K562 (cell line): ENCODE results near the gene MRPL55. TPM values are rescaled to one million over a fixed set of nuclear protein-coding genes. Genes with fewer than 3 reads are reported as not detected.

Experiments
- ATAC-seq: fragments of 200-7000 bp; cut with Tn5 transposase; 3 replicates; pipeline ENCODE4 v1.9.1; 2020; ENCODE audit warnings: moderate library complexity
- BruUV-seq: library from RNA; stranded (reverse); fragments of 400-500 nt; replicated peaks from 2 replicates; lab custom pipeline; 2021; lab: Mats Ljungman, UMichigan
- CTCF ChIA-PET: fragments of 300-600 bp; formaldehyde crosslinking; extraction: SDS; loops from one replicate; lab custom pipeline; 2021; ENCODE audit warnings: low intra/inter-chr PET ratio; lab: Yijun Ruan, JAX
- POLR2A ChIA-PET: fragments of 300-600, 350-650 bp; sonication (Branson Sonifier 250); formaldehyde crosslinking; extraction: SDS; loops from one replicate; lab custom pipeline; 2021; ENCODE audit warnings: antibody characterized with exemption, inconsistent platforms; lab: Yijun Ruan, JAX
- DNase-seq, 4 experiments: peaks; one replicate each; pipeline versions ENCODE4 v3.0.0 to v3.0.0-alpha.2; 2011 to 2018; ENCODE audit warnings: low spot score in 3 of 4, mixed read lengths in 3 of 4; ENCODE audit errors: extremely low read depth in 1 of 4
- FAIRE-seq: peaks from 2 replicates; lab custom pipeline; 2011; peaks lifted over from hg19 to GRCh38; lab: Jason Lieb, UNC
- H2AFZ ChIP-seq: 2 replicates; pipeline ENCODE4 v1.6.0; 2011; ENCODE audit warnings: low read depth, low read length, control low read depth, inconsistent platforms
- H3K27ac ChIP-seq: fragments of 200-600 bp; 3 replicates; pipeline ENCODE4 v1.8.0; 2011; ENCODE audit warnings: low read depth, mild to moderate bottlenecking, control low read depth, inconsistent platforms, low read length, moderate library complexity, mixed read lengths; ENCODE audit errors: extremely low read depth
- H3K27me3 ChIP-seq, 2 experiments: fragments of 300-600 bp in 1 of 2; 2 replicates in 1 of 2; 3 replicates in 1 of 2; pipeline versions ENCODE4 v1.6.0 to v1.8.0; 2011; ENCODE audit warnings: inconsistent platforms in 2 of 2, low read length in 2 of 2, mild to moderate bottlenecking in 1 of 2, mixed read lengths in 1 of 2, moderate library complexity in 1 of 2; ENCODE audit not compliant: control insufficient read depth in 2 of 2, insufficient read depth in 2 of 2
- H3K36me3 ChIP-seq: fragments of 300-600 bp; 3 replicates; pipeline ENCODE4 v1.8.0; 2011; ENCODE audit warnings: mild to moderate bottlenecking, low read length, inconsistent platforms; ENCODE audit not compliant: control insufficient read depth, insufficient read depth
- H3K4me1 ChIP-seq, 2 experiments: fragments of 200-600 bp in 1 of 2; replicated peaks in 1 of 2; 2 replicates in 1 of 2; 3 replicates in 1 of 2; pipeline versions ENCODE4 v1.5.1 to v1.8.0; 2011; ENCODE audit warnings: inconsistent platforms in 2 of 2, low read length in 2 of 2, mild to moderate bottlenecking in 1 of 2, mixed read lengths in 1 of 2, moderate library complexity in 1 of 2; ENCODE audit not compliant: control insufficient read depth in 2 of 2, insufficient read depth in 2 of 2
- H3K4me2 ChIP-seq: 2 replicates; pipeline ENCODE4 v1.6.1; 2011; ENCODE audit warnings: low read length, control low read depth, inconsistent platforms, mixed read lengths; ENCODE audit not compliant: insufficient read depth
- H3K4me3 ChIP-seq: fragments of 200-600 bp; sonication (generic), shearing (Covaris generic); 2 replicates; pipeline ENCODE4 v1.5.1; 2016; ENCODE audit warnings: control low read depth, inconsistent platforms
- H3K79me2 ChIP-seq: fragments of 200-600 bp; 3 replicates; pipeline ENCODE4 v1.8.0; 2011; ENCODE audit warnings: low read length, inconsistent platforms; ENCODE audit not compliant: control insufficient read depth, insufficient read depth
- H3K9ac ChIP-seq, 2 experiments: 2 replicates each; pipeline versions ENCODE4 v1.6.0 to v1.6.1; 2011; ENCODE audit warnings: low read depth in 2 of 2, low read length in 2 of 2, control low read depth in 1 of 2, inconsistent platforms in 1 of 2, mild to moderate bottlenecking in 1 of 2, mixed read lengths in 1 of 2; ENCODE audit not compliant: insufficient read depth in 1 of 2
- H3K9me1 ChIP-seq: one replicate; pipeline ENCODE4 v1.6.0; 2011; ENCODE audit warnings: inconsistent platforms, mild to moderate bottlenecking, low read length, moderate library complexity; ENCODE audit not compliant: control insufficient read depth, insufficient read depth
- H3K9me3 ChIP-seq: replicated peaks from 2 replicates; pipeline ENCODE4 v1.5.1; 2011; ENCODE audit warnings: low read depth, low read length, inconsistent platforms; ENCODE audit not compliant: control insufficient read depth, insufficient read depth
- H4K20me1 ChIP-seq: replicated peaks from 2 replicates; pipeline ENCODE4 v1.6.1; 2011; ENCODE audit warnings: low read length, inconsistent platforms, mixed read lengths; ENCODE audit not compliant: control insufficient read depth, insufficient read depth
- ARID1B ChIP-seq: fragments of 450-650 bp; IDR thresholded peaks from 2 replicates; pipeline ENCODE4 v1.6.1; 2016; ENCODE audit warnings: antibody characterized with exemption, mild to moderate bottlenecking, inconsistent platforms
- CC2D1A ChIP-seq: fragments of 450-650 bp; IDR thresholded peaks from 2 replicates; pipeline ENCODE4 v1.6.1; 2017; ENCODE audit warnings: mild to moderate bottlenecking
- CEBPG ChIP-seq, 3 experiments: fragments of 200-800 bp in 1 of 3; sonication (Bioruptor generic) in 1 of 3; sonication (generic) in 1 of 3; formaldehyde crosslinking in 1 of 3; IDR thresholded peaks in 2 of 3; conservative IDR thresholded peaks in 1 of 3; 2 replicates each; pipeline versions ENCODE4 v1.6.1 to v1.8.0; 2016 to 2022; ENCODE audit warnings: missing compliant biosample characterization in 2 of 3, missing genetic modification characterization in 2 of 3, mild to moderate bottlenecking in 1 of 3, missing genetic modification reagents in 1 of 3
- COPS2 ChIP-seq: fragments of 450-650 bp; conservative IDR thresholded peaks from 2 replicates; pipeline ENCODE4 v1.6.1; 2016; ENCODE audit warnings: mild to moderate bottlenecking, moderate library complexity
- ESRRB ChIP-seq: fragments of 250-450 bp; sonication (Bioruptor Pico); IDR thresholded peaks from 2 replicates; pipeline ENCODE4 v1.5.0; 2020; ENCODE audit warnings: mild to moderate bottlenecking, moderate library complexity, borderline replicate concordance
- FOXJ3 ChIP-seq: sonication (generic); formaldehyde crosslinking; IDR thresholded peaks from 2 replicates; pipeline ENCODE4 v1.4.0; 2020; ENCODE audit warnings: mild to moderate bottlenecking, missing genetic modification reagents
- IFI16 ChIP-seq: fragments of 250-450 bp; sonication (Bioruptor Pico); IDR thresholded peaks from 2 replicates; pipeline ENCODE4 v2.1.2; 2022; ENCODE audit warnings: mild to moderate bottlenecking, inconsistent platforms
- IRF2 ChIP-seq: sonication (generic); formaldehyde crosslinking; IDR thresholded peaks from 2 replicates; pipeline ENCODE4 v1.8.1; 2022; ENCODE audit warnings: mild to moderate bottlenecking, missing genetic modification reagents
- KDM4B ChIP-seq, 2 experiments: fragments of 450-650 bp in 1 of 2; sonication (generic) in 1 of 2; IDR thresholded peaks; 2 replicates each; pipeline ENCODE4 v1.6.1; 2016 to 2017; ENCODE audit warnings: borderline replicate concordance in 2 of 2, antibody characterized with exemption in 1 of 2, low read depth in 1 of 2, mild to moderate bottlenecking in 1 of 2
- MTA3 ChIP-seq: fragments of 450-650 bp; formaldehyde crosslinking; IDR thresholded peaks from 2 replicates; pipeline ENCODE4 v1.6.1; 2017; ENCODE audit warnings: mild to moderate bottlenecking, borderline replicate concordance
- RBM25 ChIP-seq: fragments of 200-400 bp; formaldehyde crosslinking; IDR thresholded peaks from 2 replicates; pipeline ENCODE4 v1.6.1; 2018; ENCODE audit warnings: low read length, low read depth, moderate library complexity; ENCODE audit not compliant: severe bottlenecking
- SIN3A ChIP-seq, 2 experiments: fragments of 150-350 bp in 1 of 2; IDR thresholded peaks; 2 replicates each; pipeline ENCODE4 v1.6.1; 2011 to 2016; ENCODE audit warnings: borderline replicate concordance in 2 of 2, low read depth in 2 of 2, low read length in 2 of 2, mild to moderate bottlenecking in 2 of 2, moderate library complexity in 2 of 2; ENCODE audit not compliant: control insufficient read depth in 1 of 2
- SREBF2 ChIP-seq: sonication (generic); formaldehyde crosslinking; IDR thresholded peaks from 2 replicates; pipeline ENCODE4 v1.4.0; 2020; ENCODE audit warnings: mild to moderate bottlenecking, missing genetic modification reagents
- SRSF9 ChIP-seq: fragments of 200-400 bp; formaldehyde crosslinking; IDR thresholded peaks from 2 replicates; pipeline ENCODE4 v1.6.1; 2017; ENCODE audit warnings: low read depth, low read length, borderline replicate concordance
- ZNF23 ChIP-seq: fragments of 250-450 bp; sonication (Bioruptor Pico); IDR thresholded peaks from 2 replicates; pipeline ENCODE4 v1.4.0; 2020; ENCODE audit warnings: mild to moderate bottlenecking
- WGBS: fragments of 100-300 bp; shearing (Covaris generic); methylation state at CpG from one replicate; pipeline ENCODE4 v1.1.6; 2016; ENCODE audit warnings: low coverage, mixed read lengths; ENCODE audit not compliant: insufficient coverage; ENCODE audit errors: missing lambda C conversion rate; 5-methylcytosine and 5-hydroxymethylcytosine counted together
- in situ Hi-C: fragments of 300-500 bp; cut with MboI; formaldehyde crosslinking; loops from 4 replicates; pipeline ENCODE4 v1.15.0; 2018; ENCODE audit warnings: inconsistent platforms, mixed read lengths
- intact Hi-C: fragments of 100-400 bp; cut with micrococcal nuclease; formaldehyde crosslinking; loops from 2 replicates; pipeline ENCODE4 v1.14.2; 2022
- polyA plus RNA-seq, 8 experiments: library from polyadenylated mRNA; depleted of rRNA in 4 of 8; stranded (reverse) in 5 of 8; unstranded in 3 of 8; fragments of >200 nt; fragmentation: Nextera tagmentation in 2 of 8; fragmentation: Illumina TruSeq in 1 of 8; extraction: Ambion mirVana in 2 of 8; extraction: Trizol in 1 of 8; gene quantifications; 2 replicates each; pipeline versions ENCODE4 v1.2.1 to v1.2.3, GENCODE V29; 2011 to 2014; ENCODE audit warnings: inconsistent platforms in 1 of 8, missing spikeins in 1 of 8
- total RNA-seq, 7 experiments: library from RNA; depleted of rRNA in 6 of 7; stranded (reverse); fragments of >200 nt in 6 of 7; fragmentation: Illumina TruSeq in 2 of 7; extraction: Trizol in 2 of 7; gene quantifications; 2 replicates each; pipeline versions ENCODE4 v1.2.1 to v1.2.3, GENCODE V29; 2011 to 2021; ENCODE audit warnings: low replicate concordance in 1 of 7
- TF ChIP-seq, protein P1 (sequence below): fragments of 250-450 bp; sonication (Bioruptor Pico); IDR thresholded peaks from 2 replicates; pipeline ENCODE4 v1.8.0; 2021; ENCODE audit warnings: mild to moderate bottlenecking, moderate library complexity
- TF ChIP-seq, protein P2 (sequence below): fragments of 250-450 bp; sonication (Bioruptor Pico); IDR thresholded peaks from 2 replicates; pipeline ENCODE4 v1.4.0; 2020; ENCODE audit warnings: mild to moderate bottlenecking

The MRPL55 gene
- total and polyA plus RNA-seq, 9 of the 15 experiments (the other 6 are each of a cell fraction or from before 2014, with no cell fraction given), result 34.9 to 228 (median 81.0) TPM

DNA sequence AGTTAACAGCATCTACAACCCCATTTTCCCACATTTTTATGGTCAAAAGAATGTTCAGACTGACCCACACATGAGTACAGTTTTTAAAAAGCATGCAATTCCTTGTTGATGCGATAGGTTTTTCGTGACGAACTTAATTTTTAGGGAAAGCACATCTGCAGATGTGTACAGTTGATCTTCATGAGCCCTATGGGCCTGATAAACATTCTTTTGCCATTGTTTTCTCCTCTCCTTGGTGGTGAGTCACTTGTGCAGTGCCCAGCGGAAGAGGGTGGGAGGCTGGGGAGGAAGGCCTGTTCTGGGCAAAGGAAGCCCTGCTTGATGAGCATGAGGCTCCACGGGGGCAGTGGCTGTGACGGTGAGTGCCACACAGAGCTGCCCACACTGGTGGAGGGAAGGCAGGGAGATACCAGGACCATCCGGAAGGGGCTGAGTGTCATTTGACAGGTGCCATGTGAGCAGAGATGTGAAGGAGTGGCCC, 21.3 kb downstream of the MRPL55 start (continued):
- TF ChIP-seq, protein P1, sequence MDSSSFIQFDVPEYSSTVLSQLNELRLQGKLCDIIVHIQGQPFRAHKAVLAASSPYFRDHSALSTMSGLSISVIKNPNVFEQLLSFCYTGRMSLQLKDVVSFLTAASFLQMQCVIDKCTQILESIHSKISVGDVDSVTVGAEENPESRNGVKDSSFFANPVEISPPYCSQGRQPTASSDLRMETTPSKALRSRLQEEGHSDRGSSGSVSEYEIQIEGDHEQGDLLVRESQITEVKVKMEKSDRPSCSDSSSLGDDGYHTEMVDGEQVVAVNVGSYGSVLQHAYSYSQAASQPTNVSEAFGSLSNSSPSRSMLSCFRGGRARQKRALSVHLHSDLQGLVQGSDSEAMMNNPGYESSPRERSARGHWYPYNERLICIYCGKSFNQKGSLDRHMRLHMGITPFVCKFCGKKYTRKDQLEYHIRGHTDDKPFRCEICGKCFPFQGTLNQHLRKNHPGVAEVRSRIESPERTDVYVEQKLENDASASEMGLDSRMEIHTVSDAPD (CRISPR knock-in tag), result no peak
- TF ChIP-seq SRSF9, result no peak
- no peak for TF ChIP-seq COPS2
- 0 out of 2 replicates have a peak, but pooled peaks have one; percentile 9 for TF ChIP-seq CEBPG (CRISPR knock-in tag; IDR thresholded peaks at IDR 0.05)
- TF ChIP-seq CEBPG (tag; conservative IDR thresholded peaks at IDR 0.05 in 1 of 2, IDR thresholded peaks at IDR 0.05 in 1 of 2), result no peak

DNA sequence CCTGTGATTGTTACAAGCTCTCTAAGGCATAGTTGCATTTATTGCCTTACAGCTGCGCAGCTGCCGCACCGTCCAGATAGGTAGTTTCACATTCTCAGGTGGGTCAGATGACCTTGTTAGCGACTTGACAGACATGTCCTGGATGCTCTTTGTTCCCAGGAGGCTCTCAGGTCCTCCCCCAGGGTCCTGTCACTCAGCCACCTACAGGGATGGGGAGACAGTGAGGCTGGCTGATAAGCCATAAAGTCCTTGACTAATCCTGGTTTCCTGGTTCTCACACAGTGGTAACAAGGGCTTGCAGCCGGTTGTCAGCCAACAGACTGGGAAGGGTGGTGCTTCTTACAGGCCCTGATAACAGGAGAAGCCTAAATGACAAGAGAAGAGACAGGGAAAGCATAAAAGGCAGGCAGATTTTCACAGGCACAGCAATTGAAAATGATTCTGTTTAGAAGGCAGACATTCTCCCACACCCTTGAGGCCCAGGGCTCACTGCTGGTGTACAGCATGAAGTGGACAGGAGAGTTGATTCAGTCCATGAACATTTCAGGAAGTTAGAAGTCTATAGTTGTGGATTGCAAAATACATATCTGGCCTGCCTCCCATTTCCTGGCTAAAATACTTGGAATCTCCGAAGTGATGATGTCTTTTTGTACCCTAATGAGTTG, 23.7 kb downstream of the MRPL55 start:
- Histone ChIP-seq H3K27me3 (no peaks in the 10 kb centered on the region), H3K4me1 (peaks cover 50 to 66% of the 10 kb centered on the region in 2 experiments; a peak in 4 of 5 replicates), H3K27ac (peak overlapping the region; percentile 98; the same call in 2 of the 3 replicates), H3K36me3 (peaks cover 70% of the 10 kb centered on the region), H3K9me1 (peaks cover 54% of the 10 kb centered on the region), H3K9me3 (no peaks in the 10 kb centered on the region), H4K20me1 (peaks cover 75% of the 10 kb centered on the region), H3K4me2 (peak overlapping the region; percentile 100), H3K4me3 (peak overlapping the region; percentile 96), H3K79me2 (peaks cover 98% of the 10 kb centered on the region), H3K9ac (peak overlapping the region; percentile 67 to 99; a peak in 3 of 4 replicates), H2AFZ (no peak overlapping the region)
- peak; percentile 98 for FAIRE-seq
- 9% methylated on average over 6 of the region's 6 CpGs for WGBS
- ChIA-PET POLR2A (interaction anchor here (0.6 to 7.1 kb wide), 8 partner anchors 7 to 374 kb away, joined by 3 to 92 read pairs (median 6); no protein-coding TSS in a partner anchor), CTCF (no interaction called here)
- peak; percentile 29 for ATAC-seq
- intact Hi-C loops, result loop anchor here (2.0 kb wide), 2 partner anchors 15 to 55 kb away; partner anchors contain the start of gene GUK1
- in situ Hi-C loops, result no loop called here
- peak; percentile 51 to 94 (median 70) for DNase-seq
- BruUV-seq, result no TSS peak
- no peak for TF ChIP-seq SREBF2
- peak; percentile 79 for TF ChIP-seq ARID1B
- TF ChIP-seq, protein P2, sequence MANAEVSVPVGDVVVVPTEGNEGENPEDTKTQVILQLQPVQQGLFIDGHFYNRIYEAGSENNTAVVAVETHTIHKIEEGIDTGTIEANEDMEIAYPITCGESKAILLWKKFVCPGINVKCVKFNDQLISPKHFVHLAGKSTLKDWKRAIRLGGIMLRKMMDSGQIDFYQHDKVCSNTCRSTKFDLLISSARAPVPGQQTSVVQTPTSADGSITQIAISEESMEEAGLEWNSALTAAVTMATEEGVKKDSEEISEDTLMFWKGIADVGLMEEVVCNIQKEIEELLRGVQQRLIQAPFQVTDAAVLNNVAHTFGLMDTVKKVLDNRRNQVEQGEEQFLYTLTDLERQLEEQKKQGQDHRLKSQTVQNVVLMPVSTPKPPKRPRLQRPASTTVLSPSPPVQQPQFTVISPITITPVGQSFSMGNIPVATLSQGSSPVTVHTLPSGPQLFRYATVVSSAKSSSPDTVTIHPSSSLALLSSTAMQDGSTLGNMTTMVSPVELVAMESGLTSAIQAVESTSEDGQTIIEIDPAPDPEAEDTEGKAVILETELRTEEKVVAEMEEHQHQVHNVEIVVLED, result no peak
- TF ChIP-seq FOXJ3 (CRISPR knock-in tag), result no peak
- no peak for TF ChIP-seq CC2D1A
- no peak for TF ChIP-seq ESRRB (CRISPR knock-in tag)
- TF ChIP-seq ZNF23 (CRISPR knock-in tag), result no peak
- TF ChIP-seq KDM4B (IDR thresholded peaks at IDR 0.05; ENCODE audit: borderline replicate concordance in 2 of 2, low read depth in 1 of 2), result no peak
- no peak for TF ChIP-seq IRF2 (CRISPR knock-in tag)
- TF ChIP-seq MTA3, result no peak
- TF ChIP-seq RBM25, result no peak
- 0 out of 4 replicates have a peak, but pooled peaks of 1 of the 2 experiments have one; percentile 34 for TF ChIP-seq SIN3A (IDR thresholded peaks at IDR 0.05; ENCODE audit: borderline replicate concordance in 2 of 2, control insufficient read depth in 1 of 2, low read depth in 2 of 2, low read length in 2 of 2)
- peak; percentile 63; the same call in 1 of the 2 replicates for TF ChIP-seq IFI16 (CRISPR knock-in tag)
